Measurements from ENCODE around the gene NCKAP5L.
"Not testable (repeated sequence)": the region's sequence is repeated elsewhere in the genome, so short reads cannot be mapped to it uniquely, and the experiment has no call there.

NCKAP5L gene

DNA sequence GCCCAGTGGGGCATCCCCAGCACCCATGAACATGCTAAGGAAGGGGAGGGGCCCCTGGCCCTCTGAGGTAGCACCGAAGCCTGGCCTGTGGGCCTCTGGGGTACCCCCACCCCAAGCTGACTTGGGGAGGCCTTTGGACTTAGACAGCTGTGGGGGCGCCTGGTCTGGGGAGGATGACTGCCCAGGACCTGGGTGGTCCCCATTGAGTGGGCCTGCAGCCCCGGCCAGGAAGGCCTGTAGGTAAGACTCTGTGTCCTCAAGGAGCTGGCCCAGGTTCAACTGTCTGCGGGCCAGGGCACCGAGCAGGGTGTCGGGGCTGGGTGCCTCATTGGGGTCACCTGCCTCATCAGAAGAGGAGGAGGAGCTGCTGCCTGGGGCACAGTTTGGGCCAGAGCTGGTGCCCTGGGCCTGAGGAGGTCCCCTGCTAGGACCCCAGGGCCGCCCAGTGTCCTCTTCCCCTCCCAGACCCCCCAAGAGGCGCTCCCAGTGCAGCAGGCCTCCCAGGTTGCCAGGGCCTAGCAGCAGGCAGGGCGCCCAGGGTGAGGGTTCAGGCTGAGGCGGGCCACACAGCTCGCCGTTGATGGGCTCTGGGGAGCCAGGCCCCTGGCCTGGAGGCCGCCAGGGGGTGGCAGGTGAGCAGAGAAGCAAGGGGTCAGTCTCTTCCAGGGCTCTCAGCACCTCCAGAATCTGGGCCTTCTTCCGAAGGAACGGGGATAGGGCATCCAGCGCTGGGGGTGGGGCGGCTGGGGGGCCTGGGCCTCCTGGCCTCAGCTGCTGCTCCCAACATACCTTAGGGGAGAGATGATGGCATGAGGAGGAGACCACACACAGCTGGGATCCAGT lies 31.4 kb downstream of the NCKAP5L start:
- DNase-seq, result no peak

DNA sequence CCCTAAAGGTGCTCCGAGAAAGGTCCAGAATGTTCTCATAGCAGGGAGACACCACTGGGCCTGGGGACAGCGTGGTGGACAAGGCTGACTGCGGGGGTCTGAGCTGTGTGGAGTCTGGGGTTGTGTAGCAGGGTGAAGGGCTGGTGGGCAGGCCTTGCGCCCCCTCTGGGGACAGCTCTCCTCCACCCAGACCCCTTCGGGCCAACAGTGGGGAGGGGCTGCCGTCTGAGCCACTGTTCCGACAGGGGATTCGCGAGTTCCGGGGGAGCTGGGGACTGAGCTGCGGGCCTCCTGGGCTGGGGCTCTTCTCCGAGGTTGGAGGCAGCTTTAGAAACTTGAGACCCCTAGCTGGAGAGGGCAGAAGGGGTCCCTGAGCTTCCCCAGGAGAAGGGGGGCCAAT lies 32.1 kb downstream of the NCKAP5L start:
- no peak for DNase-seq

- no peak for DNase-seq
These were observed 32.5 kb downstream of the NCKAP5L start for GRCh38 chr12:49795654-49796105.

DNA sequence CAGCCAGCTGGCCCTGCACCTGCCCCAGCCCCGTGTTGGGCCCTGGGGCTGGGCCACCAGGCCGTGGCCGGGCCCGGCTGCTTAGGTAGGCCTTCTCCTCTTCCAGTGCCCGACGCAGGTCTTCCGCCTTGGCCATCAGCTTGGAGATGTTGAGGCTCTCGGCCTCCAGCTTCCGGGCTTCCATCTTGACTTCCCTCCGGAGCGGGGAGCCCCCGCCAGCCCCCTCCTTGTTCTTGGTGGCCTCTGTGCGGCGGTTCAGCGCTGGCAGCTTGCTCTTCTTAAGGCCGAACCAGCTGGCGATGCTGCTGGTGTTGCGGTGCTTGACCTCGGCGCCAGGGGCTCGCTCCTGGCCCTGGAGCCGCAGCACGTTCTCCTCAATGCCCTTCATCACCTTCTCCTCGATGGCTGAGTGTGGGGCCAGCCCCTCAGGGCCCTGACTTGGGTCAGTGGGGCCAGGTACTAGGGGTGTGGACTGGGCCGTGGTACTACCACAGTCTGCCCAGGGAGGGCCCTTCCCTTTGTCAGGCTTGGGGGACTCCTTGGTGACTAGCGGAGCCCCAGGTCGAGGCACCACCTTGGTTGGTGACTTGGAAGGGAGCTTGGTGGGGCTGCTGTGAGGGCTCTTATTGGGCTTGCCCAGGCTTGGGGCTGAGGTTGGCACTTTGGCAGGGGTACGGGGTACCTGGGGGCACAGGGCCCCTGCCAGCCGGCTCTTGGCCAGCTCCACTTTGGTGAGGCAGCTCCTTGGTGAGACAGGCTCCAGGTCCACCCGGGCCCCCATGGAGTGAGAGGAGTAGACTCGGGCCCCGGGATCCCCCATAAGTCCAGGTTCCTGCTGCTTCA lies 33.2 kb downstream of the NCKAP5L start:
- no peak for DNase-seq

DNA sequence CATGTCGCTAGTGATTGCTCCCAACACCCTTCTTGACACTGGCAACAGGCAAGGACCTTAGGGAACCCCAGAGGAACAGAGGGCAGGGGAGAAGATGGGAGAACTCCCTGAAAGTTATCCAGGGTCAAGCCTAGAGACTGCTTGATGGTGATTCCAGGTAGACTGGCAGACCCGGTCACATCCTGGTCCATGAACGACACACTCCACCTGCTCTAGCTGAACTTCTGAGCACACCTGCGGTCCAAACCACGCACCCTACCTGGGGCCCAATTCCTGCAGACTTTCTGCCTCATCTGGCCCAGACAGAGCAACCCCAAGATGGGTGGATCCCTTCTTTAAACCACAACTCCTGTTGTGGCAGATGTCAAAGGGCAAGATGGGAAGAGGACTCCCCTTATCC lies 34.2 kb downstream of the NCKAP5L start:
- no peak for DNase-seq

DNA sequence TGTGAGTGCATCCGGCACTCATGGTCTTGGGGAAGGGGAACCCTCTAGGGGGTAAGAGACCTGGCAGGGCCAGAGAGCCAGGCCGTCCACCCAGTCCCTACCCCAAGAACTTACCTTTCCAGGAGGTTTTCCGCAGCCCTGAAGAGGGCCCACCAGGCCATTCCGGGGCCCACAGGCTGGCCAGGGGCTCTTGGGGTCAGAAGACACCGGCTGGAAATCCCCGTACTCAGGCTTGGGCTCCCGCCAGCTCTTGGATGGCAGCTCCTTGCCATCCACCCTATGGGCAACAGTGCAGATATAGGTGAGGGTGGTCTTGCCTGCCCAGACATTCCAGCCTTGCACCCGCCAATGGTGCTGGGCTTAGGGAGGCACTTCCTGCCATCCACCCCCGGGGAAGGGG lies 34.6 kb downstream of the NCKAP5L start:
- DNase-seq, result no peak

GRCh38 chr12:49792976-49793580 lies 35.1 kb downstream of the NCKAP5L start:
- DNase-seq, result no peak

DNA sequence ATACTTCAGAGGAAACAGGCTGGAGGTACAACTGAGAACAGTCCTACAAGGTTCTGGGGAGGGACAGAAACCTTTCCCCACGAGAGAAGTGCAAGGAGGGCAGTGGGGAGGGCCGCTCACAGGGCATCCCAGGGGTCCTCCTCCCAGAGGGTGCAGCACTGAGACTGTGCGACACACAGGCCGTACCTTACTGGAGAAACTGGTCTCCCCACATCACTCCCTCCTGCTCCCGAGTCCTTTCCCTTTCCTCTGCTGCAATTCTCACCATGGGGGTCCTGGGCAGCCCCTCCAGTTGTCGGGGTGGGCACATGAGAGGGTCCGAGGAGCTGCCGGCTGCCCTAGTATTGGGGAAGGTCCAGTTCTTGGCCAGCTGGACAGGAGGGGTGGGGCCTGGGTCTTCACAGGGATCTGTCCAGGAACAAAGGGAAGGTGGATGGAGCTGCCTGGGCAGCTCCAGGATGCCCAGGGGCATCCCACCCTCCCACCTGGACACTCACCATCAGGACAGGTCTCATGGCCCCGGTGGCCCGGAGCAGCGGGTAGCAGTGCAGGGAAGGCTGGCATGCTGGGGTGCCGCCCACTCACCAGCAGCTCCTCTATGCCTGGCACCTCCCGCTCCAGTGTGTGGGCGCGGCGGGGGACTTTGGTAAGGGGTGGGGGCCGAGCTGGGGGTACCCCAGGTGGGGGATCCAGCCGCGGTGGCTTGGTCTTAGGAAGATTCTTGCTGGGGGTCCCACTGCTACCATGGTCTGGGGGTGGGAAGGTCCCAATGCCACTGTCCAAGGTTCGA lies 35.8 kb downstream of the NCKAP5L start:
- DNase-seq, result no peak

DNA sequence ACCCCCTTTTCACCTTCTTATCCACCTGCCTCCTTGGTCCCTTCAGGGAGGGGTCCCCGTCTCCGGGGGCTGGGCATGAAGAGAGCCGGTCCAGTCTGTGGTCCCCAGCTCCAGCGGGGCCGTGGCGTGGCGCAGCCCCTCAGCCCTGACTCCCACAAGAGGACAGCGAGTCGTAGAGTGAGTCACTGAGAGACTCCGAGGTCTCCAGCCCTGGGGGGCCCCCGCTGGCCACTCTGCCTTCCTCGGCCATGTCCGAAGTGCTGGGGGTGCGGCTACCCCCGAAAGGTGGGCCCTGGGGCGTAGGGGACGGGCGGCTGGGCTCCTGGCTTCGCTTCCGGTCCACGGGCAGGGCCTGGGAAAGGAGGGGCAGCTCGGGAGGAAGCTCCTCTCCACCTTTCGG lies 36.5 kb downstream of the NCKAP5L start:
- no peak for DNase-seq

- no peak for DNase-seq
These were observed 37.3 kb downstream of the NCKAP5L start for GRCh38 chr12:49790741-49791555.

- DNase-seq, result no peak
These were observed 38.2 kb downstream of the NCKAP5L start for GRCh38 chr12:49789992-49790391.

- no peak for DNase-seq
These were observed 40.5 kb downstream of the NCKAP5L start for GRCh38 chr12:49787672-49788071.

- DNase-seq, result no peak
These were observed 43.3 kb downstream of the NCKAP5L start for GRCh38 chr12:49784756-49785409.

DNA sequence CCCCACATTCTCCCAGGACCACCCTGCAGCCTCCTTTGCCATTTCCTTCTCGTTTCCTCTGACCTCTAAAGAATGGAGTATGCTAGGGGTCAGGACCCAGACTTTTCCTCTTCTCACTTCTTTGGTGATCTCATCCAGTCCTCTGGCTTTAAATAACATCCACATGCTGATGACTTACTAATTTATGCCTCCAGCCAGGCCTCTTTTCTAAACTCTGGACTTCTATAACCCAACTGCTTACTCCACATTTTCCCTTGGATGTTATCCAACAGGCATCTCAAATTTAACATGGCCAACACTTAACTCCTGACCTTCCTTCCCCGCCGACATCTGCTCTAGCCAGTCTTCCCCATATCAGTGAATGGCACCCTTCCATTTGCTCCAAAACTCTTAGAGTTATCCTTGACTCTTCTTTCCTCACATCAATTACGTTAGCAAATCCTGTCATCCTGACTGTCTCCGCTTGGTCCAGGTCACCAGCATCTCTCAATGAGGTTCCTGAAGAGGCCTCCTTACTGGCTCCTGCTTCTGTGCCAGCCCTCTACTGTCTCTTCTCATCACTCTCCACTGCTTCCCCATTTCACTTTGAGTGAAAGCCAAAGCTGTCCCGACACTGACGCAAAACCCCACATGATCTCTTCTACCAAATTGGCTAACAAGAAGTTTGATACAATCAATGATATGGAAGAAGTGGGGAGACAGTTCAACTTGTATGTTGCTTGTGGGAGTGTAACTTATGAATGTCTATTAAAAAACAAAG lies 44.1 kb downstream of the NCKAP5L start:
- no peak for DNase-seq

DNA sequence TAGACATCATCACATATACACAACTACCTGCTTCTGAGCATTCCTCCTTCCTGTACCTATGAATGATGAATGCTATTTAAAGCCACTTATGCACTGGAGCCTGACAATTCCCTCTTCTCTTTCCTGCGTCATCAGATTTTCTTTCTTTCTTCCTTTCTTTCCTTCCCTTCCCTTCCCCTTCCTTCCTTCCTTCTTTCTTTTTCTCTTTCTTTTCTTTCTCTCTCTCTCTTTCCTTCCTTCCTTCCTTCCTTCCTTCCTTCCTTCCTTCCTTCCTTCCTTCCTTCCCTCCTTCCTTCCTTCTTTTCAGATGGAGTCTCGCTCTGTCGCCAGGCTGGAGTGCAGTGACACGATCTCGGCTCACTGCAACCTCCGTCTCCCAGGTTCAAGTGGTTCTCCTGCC lies 47.3 kb downstream of the NCKAP5L start:
- DNase-seq, result not testable (repeated sequence)

GRCh38 chr12:49779581-49779980 lies 48.6 kb downstream of the NCKAP5L start:
- no peak for DNase-seq

DNA sequence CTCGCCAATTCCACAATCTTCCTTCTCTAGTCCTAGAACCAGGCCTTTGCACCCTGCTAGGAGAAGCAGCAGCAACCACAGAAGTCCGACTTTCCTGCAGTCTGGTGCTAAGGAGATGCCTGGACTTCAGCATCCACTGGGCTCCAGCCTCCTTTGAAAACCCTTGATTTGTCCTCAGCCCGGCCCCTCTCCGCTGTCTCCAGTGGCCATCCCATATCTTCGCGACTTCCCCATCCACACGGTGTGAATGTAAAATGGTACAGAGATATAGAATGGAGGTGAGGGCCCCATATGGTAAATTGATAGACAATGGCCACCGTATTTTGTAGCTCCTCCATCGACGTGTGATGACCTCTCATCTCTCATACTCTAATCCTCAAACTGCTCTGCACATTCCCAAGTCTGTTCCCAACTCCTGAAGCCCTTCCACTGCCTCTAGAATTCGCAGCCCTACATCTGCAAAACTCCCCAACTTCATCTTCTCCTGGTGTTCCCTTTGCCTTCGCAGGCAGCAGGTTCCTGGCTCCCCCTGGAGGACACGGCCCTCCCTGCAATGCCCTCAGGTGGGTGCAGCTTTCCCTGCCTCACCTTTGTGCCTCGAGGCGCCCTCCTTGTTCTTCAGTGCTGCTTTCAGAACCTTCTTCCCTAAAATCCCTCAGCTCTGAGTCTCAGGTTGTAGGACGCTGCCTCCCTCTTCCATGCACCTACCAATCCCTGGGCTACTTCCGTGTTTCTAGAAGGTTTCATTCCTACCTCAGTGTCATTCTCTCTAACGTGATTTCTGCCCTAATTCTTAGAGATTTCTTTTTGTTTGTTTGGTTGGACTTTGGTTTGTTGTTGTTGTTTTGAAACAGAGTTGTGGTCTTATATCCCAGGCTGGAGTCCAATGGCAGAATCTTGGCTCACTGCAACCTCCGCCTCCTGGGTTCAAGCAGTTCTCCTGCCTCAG lies 50.1 kb downstream of the NCKAP5L start:
- no peak for DNase-seq

GRCh38 chr12:49777341-49777740 lies 50.9 kb downstream of the NCKAP5L start:
- no peak for DNase-seq

- DNase-seq, result no peak
These were observed 51.4 kb downstream of the NCKAP5L start for GRCh38 chr12:49776858-49777257.

Data from SHP77 treated with DMSO at 0.1 percent for 48 hours (cell line).